ENCODE results near the gene PRSS36.

DNA sequence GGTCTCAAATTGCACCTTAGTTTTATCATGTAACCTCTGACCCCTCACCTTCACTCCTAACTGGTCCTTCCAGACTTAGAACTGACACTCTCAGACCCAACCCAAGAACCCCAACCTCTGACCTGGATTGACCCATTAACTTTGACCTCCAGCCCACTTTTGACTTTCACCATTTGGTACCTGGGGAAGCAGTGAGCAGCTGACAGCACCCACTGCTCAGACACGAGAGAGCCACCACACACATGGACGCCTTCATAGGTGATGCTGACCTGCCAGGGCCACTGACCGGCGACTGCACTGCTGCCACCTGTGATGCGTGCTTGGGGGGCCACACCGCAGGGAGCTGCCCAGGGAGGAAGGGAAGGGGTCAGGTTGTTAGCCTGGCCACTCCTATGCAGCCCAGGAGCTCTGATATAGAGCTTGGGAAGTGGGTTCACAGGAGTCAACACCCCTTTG, 16.8 kb downstream of the PRSS36 start:
- no peak for TF ChIP-seq YY1 (IDR thresholded peaks at IDR 0.05; ENCODE audit: low read depth)
- no peak for TF ChIP-seq EGR1 (IDR thresholded peaks at IDR 0.05)
- TF ChIP-seq FOXM1 (IDR thresholded peaks at IDR 0.05; ENCODE audit: borderline replicate concordance, low read depth) = no peak
- TF ChIP-seq RAD21 (IDR thresholded peaks at IDR 0.05; ENCODE audit: low read depth) = no peak
- TF ChIP-seq, protein P1, sequence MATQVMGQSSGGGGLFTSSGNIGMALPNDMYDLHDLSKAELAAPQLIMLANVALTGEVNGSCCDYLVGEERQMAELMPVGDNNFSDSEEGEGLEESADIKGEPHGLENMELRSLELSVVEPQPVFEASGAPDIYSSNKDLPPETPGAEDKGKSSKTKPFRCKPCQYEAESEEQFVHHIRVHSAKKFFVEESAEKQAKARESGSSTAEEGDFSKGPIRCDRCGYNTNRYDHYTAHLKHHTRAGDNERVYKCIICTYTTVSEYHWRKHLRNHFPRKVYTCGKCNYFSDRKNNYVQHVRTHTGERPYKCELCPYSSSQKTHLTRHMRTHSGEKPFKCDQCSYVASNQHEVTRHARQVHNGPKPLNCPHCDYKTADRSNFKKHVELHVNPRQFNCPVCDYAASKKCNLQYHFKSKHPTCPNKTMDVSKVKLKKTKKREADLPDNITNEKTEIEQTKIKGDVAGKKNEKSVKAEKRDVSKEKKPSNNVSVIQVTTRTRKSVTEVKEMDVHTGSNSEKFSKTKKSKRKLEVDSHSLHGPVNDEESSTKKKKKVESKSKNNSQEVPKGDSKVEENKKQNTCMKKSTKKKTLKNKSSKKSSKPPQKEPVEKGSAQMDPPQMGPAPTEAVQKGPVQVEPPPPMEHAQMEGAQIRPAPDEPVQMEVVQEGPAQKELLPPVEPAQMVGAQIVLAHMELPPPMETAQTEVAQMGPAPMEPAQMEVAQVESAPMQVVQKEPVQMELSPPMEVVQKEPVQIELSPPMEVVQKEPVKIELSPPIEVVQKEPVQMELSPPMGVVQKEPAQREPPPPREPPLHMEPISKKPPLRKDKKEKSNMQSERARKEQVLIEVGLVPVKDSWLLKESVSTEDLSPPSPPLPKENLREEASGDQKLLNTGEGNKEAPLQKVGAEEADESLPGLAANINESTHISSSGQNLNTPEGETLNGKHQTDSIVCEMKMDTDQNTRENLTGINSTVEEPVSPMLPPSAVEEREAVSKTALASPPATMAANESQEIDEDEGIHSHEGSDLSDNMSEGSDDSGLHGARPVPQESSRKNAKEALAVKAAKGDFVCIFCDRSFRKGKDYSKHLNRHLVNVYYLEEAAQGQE (IDR thresholded peaks at IDR 0.05; ENCODE audit: low read depth) = no peak
- no peak for TF ChIP-seq EP300 (IDR thresholded peaks at IDR 0.05; ENCODE audit: borderline replicate concordance)
- TF ChIP-seq, protein P2, sequence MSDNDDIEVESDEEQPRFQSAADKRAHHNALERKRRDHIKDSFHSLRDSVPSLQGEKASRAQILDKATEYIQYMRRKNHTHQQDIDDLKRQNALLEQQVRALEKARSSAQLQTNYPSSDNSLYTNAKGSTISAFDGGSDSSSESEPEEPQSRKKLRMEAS (IDR thresholded peaks at IDR 0.05) = no peak
- no peak for TF ChIP-seq TAF1 (IDR thresholded peaks at IDR 0.05; ENCODE audit: low read depth)

All from Ishikawa (cell line).